SU-DHL-6 (cell line): ENCODE data around the gene INSC.

Experiments
- H2AFZ ChIP-seq: fragments of 200-600 bp; sonication (generic); 2 replicates; pipeline ENCODE4 v1.6.1; 2014; ENCODE audit warnings: low read depth, mild to moderate bottlenecking, moderate library complexity, mixed read lengths, antibody characterized with exemption, low read length; ENCODE audit not compliant: severe bottlenecking
- H3F3A ChIP-seq: fragments of 200-600 bp; shearing (Covaris generic); 2 replicates; pipeline ENCODE4 v1.6.0; 2016; ENCODE audit warnings: antibody characterized with exemption, mild to moderate bottlenecking; ENCODE audit not compliant: insufficient read depth
- H3K27ac ChIP-seq: fragments of 200-600 bp; sonication (generic); 2 replicates; pipeline ENCODE4 v1.5.1; 2016; ENCODE audit warnings: low read depth, mild to moderate bottlenecking, low read length, moderate library complexity, mixed read lengths
- H3K27me3 ChIP-seq: fragments of 200-600 bp; sonication (generic), shearing (Covaris generic); 2 replicates; pipeline ENCODE4 v1.6.0; 2014; ENCODE audit warnings: mild to moderate bottlenecking, low read length
- H3K36me3 ChIP-seq: fragments of 200-600 bp; sonication (generic); 2 replicates; pipeline ENCODE4 v1.6.1; 2014; ENCODE audit warnings: mild to moderate bottlenecking, low read length, mixed read lengths
- H3K4me2 ChIP-seq: fragments of 300-600, 200-600 bp; shearing (Covaris generic), sonication (generic); 2 replicates; pipeline ENCODE4 v1.6.0; 2014; ENCODE audit warnings: low read length, low read depth, mild to moderate bottlenecking; ENCODE audit not compliant: poor library complexity, severe bottlenecking
- H3K4me3 ChIP-seq: fragments of 200-600 bp; sonication (generic); 2 replicates; pipeline ENCODE4 v1.5.1; 2014; ENCODE audit warnings: antibody characterized with exemption, low read length, mild to moderate bottlenecking, mixed read lengths; ENCODE audit not compliant: insufficient read depth, poor library complexity, severe bottlenecking
- H3K79me2 ChIP-seq: fragments of 200-600 bp; sonication (generic); 2 replicates; pipeline ENCODE4 v1.6.1; 2014; ENCODE audit warnings: mild to moderate bottlenecking, low read length, moderate library complexity; ENCODE audit not compliant: insufficient read depth
- H3K9ac ChIP-seq: fragments of 200-600 bp; sonication (generic); 2 replicates; pipeline ENCODE4 v1.7.0; 2014; ENCODE audit warnings: mild to moderate bottlenecking, low read length
- H3K9me2 ChIP-seq: fragments of 200-600 bp; sonication (generic); replicated peaks from 2 replicates; pipeline ENCODE4 v1.6.1; 2014; ENCODE audit warnings: low read length; ENCODE audit not compliant: insufficient read depth
- H3K9me3 ChIP-seq: fragments of 200-600 bp; sonication (generic); 2 replicates; pipeline ENCODE4 v1.6.1; 2014; ENCODE audit warnings: low read length, mixed read lengths; ENCODE audit not compliant: insufficient read depth
- H4K20me1 ChIP-seq: fragments of 200-600 bp; sonication (generic); 2 replicates; pipeline ENCODE4 v1.6.1; 2014; ENCODE audit warnings: low read depth, mild to moderate bottlenecking, antibody characterized with exemption, low read length, moderate library complexity, mixed read lengths
- CTCF ChIP-seq: fragments of 200-600 bp; sonication (generic); IDR thresholded peaks from one replicate; pipeline ENCODE4 v1.5.1; 2017; ENCODE audit warnings: antibody characterized with exemption, mild to moderate bottlenecking, low read length, moderate library complexity; ENCODE audit not compliant: insufficient read depth, poor library complexity, severe bottlenecking
- EZH2phosphoT487 ChIP-seq: fragments of 200-600 bp; sonication (generic), shearing (Covaris generic); conservative IDR thresholded peaks from 2 replicates; pipeline ENCODE4 v1.6.1; 2018; ENCODE audit warnings: mild to moderate bottlenecking, antibody characterized with exemption, low read length, moderate library complexity, mixed read lengths

Gene INSC

GRCh38 chr11:15228331-15228849 lies 113.7 kb downstream of the INSC start:
- no peak overlapping the region for H3K4me3 ChIP-seq
- no peaks in the 10 kb centered on the region for H3K9me3 ChIP-seq
- H3K9ac ChIP-seq: no peak overlapping the region
- H2AFZ ChIP-seq: no peak overlapping the region
- H3K27me3 ChIP-seq: no peaks in the 10 kb centered on the region
- no peaks in the 10 kb centered on the region for H3K36me3 ChIP-seq
- no peaks in the 10 kb centered on the region for H3K9me2 ChIP-seq
- H3K27ac ChIP-seq: no peak overlapping the region
- no peaks in the 10 kb centered on the region for H3K79me2 ChIP-seq
- no peak overlapping the region for H3K4me2 ChIP-seq
- TF ChIP-seq EZH2phosphoT487: no peak
- TF ChIP-seq CTCF: no peak
- H4K20me1 ChIP-seq: no peaks in the 10 kb centered on the region
- no peaks in the 10 kb centered on the region for H3F3A ChIP-seq

DNA sequence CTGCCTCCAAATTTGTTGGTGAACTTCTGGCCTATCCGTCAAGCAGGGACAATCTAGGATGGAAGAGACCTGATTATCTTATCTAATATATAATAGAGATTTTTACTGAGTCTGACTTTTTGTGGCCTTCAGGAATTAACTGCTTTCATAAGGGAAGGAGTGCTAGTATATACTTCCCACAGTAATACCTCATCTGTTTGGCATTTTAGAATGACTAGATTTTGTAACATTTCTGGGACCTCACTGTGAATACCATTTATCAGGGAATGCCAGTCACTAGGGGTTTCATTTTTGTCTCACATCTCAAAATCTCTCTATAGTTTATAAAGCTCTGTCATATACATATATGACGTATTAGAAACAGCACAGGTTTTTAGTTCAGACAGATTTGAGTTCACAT lies 114.3 kb downstream of the INSC start:
- Histone ChIP-seq H3F3A (no peaks in the 10 kb centered on the region), H3K27ac (no peak overlapping the region), H3K9ac (no peak overlapping the region), H3K9me2 (no peaks in the 10 kb centered on the region), H3K27me3 (no peaks in the 10 kb centered on the region), H3K9me3 (no peaks in the 10 kb centered on the region), H3K36me3 (no peaks in the 10 kb centered on the region), H4K20me1 (no peaks in the 10 kb centered on the region), H3K79me2 (no peaks in the 10 kb centered on the region), H3K4me3 (no peak overlapping the region), H2AFZ (no peak overlapping the region), H3K4me2 (no peak overlapping the region)
- TF ChIP-seq CTCF (no peak), EZH2phosphoT487 (no peak)

GRCh38 chr11:15232496-15232895 lies 117.8 kb downstream of the INSC start:
- no peaks in the 10 kb centered on the region for H3K9me3 ChIP-seq
- H4K20me1 ChIP-seq: no peaks in the 10 kb centered on the region
- H3K27ac ChIP-seq: no peak overlapping the region
- no peak overlapping the region for H2AFZ ChIP-seq
- no peaks in the 10 kb centered on the region for H3K9me2 ChIP-seq
- no peaks in the 10 kb centered on the region for H3K79me2 ChIP-seq
- no peaks in the 10 kb centered on the region for H3K27me3 ChIP-seq
- H3K4me3 ChIP-seq: no peak overlapping the region
- H3K4me2 ChIP-seq: no peak overlapping the region
- no peak for TF ChIP-seq EZH2phosphoT487
- no peak for TF ChIP-seq CTCF
- no peak overlapping the region for H3K9ac ChIP-seq
- H3F3A ChIP-seq: no peaks in the 10 kb centered on the region
- no peaks in the 10 kb centered on the region for H3K36me3 ChIP-seq
